GM19043 (cell line): ENCODE results near the gene SHB.

ENCODE experiments used
- ATAC-seq: cut with Tn5 transposase; IDR thresholded peaks from one replicate; pipeline ENCODE4 v1.9.1; 2021; ENCODE audit warnings: low read depth; ENCODE audit not compliant: unreplicated experiment

SHB gene

GRCh38 chr9:38044706-38045105, 24.3 kb downstream of the SHB start:
- no peak for ATAC-seq

DNA sequence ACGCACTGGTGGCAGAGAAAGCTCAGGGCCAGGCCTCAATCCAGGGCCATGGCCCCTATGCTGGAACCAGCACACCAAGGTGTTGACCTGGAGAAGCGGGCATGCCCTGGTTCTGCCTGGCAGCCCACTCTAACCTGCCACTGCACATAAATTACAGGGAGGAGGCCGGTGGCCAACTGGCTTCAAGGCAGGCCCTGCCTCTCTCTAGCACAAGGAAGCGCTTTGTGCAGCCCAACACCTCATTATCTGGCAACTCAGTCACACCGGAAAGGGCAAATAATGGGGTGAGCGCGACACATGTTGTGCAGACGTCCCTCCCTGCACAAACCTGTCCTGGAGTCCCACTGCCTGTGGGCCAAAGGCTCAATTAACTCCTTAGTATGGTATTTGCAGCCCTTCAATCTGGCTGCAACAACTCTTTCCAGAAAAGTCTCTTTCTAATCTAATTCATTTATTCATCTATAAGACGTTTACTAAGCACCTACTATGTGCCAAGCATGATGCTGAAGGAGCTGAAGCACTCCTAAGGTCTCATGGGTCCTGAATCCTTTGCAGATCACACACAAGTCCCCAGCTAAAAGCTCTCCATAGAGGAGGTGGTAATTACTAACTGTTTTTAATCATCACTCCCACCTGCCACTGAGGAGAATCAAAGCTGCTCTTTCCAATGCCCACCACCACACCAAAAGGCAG, 24.9 kb downstream of the SHB start:
- ATAC-seq = no peak

DNA sequence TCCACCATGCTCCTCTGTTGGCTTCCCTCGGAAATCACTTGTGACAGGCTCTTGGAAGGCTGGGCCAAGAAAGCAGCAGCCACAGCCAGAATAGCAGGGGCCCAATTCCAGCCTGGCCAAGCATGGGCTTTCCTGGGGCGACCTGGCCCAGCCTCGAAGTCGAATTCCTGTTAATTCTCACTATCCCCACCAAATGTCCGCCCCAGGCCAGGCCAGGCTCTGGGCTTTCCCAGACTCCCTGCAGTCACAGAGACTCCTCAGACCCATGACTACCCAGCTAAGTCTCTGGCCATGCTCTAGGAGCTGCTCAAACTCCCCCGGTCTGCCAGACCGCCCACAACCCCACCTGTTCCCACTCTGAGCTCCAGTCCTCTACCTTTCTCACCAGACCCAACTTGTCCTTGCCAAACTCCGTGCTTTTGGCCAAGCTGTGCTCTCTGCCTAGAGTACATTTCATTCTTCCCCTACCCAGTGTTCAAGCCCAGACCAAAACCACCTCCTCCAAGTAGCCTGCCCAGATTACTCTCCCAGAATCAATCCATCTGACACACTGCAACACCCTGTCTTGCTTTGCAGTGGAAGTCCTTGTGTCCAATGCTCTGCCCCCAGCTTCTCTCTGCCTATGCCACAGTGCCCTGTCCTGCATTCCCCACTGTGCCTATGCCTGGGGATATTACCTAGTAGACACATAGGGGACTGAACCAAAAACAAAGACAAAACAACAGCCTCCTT, 26.2 kb downstream of the SHB start:
- ATAC-seq = no peak

DNA sequence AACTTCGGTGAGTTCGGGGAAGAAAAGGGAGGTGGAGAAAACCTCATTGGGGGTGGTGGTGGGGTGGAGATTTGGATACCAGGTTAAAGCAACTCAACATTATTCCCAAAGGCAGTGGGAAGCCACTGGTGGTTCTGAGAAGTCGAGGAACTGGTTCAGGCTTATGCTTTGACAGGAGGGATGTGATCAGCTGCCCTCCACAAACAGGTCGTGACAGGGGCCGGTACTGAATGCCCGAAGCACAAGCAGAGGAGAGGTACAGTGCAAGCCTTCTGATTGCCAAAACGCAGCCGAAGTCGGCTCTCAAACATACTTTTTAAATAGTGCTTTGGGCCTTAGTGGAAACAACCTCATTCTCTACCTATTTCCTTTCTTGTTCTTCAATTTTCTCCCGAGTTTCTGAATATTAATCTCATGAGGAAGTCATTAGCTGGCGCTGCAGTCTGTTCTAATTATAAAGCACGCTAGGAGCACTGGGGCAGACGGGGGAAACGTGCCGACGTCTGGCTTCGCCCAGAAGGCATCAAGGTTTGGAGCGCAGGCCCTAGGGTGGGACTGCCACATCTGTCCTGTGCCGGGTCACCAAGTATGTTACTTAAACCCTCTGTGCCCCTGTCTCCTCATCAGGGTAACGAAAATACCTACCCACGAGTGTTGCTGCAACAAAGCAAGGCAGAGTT, 27.3 kb downstream of the SHB start:
- no peak for ATAC-seq

GRCh38 chr9:38039907-38040682, 28.9 kb downstream of the SHB start:
- ATAC-seq = no peak

DNA sequence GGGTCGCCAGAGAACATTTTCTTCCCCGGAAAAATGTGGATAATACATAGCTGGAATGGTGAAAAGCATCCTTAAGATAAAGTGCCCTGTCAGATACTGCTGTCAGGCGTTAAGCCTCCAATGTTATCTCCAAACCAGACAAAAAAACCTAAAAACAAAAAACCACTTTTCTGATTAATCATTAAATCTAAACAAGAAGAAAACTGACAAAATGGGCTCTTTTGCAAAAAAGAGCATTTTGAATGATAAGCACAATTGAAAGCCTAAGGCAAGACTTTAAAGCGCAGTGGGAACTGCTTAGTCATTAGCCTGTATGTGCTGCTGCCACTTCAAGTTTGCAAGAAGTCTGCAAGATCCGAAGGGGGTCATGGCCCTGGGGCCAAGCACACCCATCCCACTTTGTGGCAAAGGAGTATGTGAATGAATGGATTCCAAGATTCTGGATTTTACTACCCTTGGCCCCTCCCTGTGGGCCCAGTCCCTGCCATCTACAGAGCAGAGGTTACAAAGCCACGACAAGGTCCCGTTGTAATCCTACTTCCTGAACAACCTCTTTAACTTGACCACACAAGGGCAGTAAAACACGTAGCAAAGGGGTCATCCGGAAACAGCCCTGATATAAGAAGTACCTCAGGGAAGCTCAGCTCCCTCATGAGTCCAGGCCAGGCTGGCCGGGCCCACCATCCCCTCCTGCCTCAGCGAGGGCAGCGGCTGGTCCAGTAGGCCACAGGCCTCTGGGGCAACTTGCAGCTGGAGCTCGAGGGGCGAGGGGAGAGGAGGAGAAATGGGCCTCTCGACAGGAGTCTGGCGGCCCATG, 29.7 kb downstream of the SHB start:
- ATAC-seq = no peak

GRCh38 chr9:38038307-38039089, 30.5 kb downstream of the SHB start:
- ATAC-seq = no peak

GRCh38 chr9:38037981-38038306, 31.1 kb downstream of the SHB start:
- no peak for ATAC-seq

GRCh38 chr9:38036359-38037084, 32.5 kb downstream of the SHB start:
- ATAC-seq = no peak

DNA sequence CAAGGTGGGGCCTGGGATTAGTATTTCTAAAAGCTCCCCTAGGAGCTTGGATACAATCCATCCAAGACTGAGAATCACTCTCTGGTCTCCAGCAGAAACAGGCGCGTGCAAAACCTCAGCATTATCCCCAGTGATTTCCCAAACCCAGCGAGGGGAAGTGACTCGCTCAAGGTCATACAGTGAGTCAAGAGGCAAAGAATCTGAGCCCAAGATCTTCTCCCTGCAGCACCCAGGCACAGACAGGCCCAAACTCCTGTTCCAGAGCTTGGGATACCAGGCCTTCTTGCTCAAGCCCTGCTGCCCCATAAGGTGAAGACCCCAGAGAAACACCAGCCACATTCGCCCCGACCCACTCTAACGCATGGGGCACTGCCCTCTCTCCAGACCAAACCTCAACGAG, 33.2 kb downstream of the SHB start:
- ATAC-seq = no peak

DNA sequence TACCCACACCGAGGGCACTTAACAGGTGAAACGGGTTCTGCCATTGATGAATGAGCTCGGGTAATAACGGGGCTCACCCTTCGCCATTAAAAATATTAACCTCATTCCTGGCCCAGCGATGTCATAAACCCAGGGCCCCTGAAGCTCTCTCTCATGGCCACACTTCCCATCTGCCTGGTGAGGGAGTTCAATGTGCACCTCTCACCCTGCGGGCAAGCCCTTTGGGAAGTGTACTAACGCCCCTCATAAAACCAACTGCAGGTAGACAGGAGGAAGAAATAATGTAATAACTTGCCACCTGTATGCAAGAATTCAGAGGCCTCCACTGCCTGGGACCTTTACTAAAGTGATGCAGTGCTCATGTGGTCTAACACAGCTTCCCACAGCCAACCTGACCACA, 35.1 kb downstream of the SHB start:
- ATAC-seq = no peak

DNA sequence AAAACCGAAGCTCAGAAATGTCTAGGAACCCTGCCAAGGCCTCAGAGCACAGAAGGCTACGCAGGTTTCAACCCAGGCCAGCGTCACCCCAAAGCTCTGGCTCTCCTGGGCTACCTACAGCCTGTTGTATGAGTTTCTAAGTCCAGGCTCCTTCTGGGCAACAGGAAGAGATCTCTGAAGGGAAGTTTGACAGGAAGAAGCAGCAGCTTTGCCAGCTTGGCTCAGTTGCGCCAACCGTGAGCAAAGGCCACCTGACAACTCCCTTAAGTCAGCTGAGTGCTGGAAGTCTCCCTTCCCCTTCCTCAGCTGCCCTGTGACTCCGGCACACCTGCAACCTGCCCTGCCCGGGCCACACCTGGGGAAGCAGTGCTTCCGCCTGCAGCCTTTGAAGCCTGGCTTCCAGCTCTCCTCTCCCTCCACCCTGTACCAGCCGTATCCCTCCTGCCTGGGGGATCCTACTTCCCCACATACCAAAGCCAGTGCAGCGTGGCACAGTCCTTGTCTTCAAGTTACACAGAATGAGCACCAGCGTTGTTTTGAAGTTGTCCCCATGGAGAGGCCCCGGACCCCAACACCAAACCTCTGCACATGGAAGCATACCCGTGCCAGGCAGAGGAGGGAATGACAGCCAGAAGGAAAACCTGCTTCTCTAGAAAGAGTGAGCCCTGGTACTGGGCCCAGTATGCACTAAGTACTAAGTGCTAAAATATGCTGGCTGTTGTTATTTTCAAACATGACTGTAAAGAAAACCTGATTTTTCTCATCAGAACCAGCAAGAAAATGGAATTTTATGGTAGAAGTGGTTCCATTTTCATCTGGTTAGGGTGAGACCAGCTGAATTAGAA, 36.5 kb downstream of the SHB start:
- no peak for ATAC-seq

GRCh38 chr9:38031594-38031993, 37.4 kb downstream of the SHB start:
- ATAC-seq = no peak

GRCh38 chr9:38030658-38031057, 38.4 kb downstream of the SHB start:
- no peak for ATAC-seq

- no peak for ATAC-seq
Measured at GRCh38 chr9:38029915-38030638, 39.0 kb downstream of the SHB start.

- ATAC-seq = no peak
Measured at GRCh38 chr9:38027714-38028113, 41.3 kb downstream of the SHB start.

GRCh38 chr9:38026840-38027527, 42.0 kb downstream of the SHB start:
- ATAC-seq = no peak
